Neural cell (in vitro differentiated cells): ENCODE results near the gene AKT1. TPM values are rescaled to one million over a fixed set of nuclear protein-coding genes. Genes with fewer than 3 reads are reported as not detected.

Experiments
- H2AFZ ChIP-seq: fragments of 200-600, 300-800 bp; sonication (generic), shearing (Covaris generic); 2 replicates; pipeline ENCODE4 v1.6.0; 2014; ENCODE audit warnings: low read depth, mild to moderate bottlenecking, antibody characterized with exemption, low read length, moderate library complexity
- H3F3A ChIP-seq: fragments of 200-600 bp; shearing (Covaris generic); 2 replicates; pipeline ENCODE4 v1.6.1; 2016; ENCODE audit warnings: mild to moderate bottlenecking, moderate library complexity, mixed read lengths, antibody characterized with exemption, low read length; ENCODE audit not compliant: insufficient read depth, poor library complexity, severe bottlenecking
- H3K27ac ChIP-seq: fragments of 200-600, 300-800 bp; sonication (generic), shearing (Covaris generic); 2 replicates; pipeline ENCODE4 v1.5.1; 2014; ENCODE audit warnings: mild to moderate bottlenecking, low read length, moderate library complexity
- H3K27me3 ChIP-seq: fragments of 300-800, 200-600 bp; sonication (generic), shearing (Covaris generic); 2 replicates; pipeline ENCODE4 v1.6.0; 2014; ENCODE audit warnings: mild to moderate bottlenecking, low read depth, low read length, moderate library complexity; ENCODE audit not compliant: insufficient read depth
- H3K36me3 ChIP-seq: fragments of 300-800, 200-600 bp; sonication (generic), shearing (Covaris generic); 2 replicates; pipeline ENCODE4 v1.5.1; 2014; ENCODE audit warnings: mild to moderate bottlenecking, antibody characterized with exemption, low read length, moderate library complexity; ENCODE audit not compliant: insufficient read depth
- H3K4me2 ChIP-seq: fragments of 300-800, 200-600 bp; sonication (generic), shearing (Covaris generic); 2 replicates; pipeline ENCODE4 v1.6.0; 2014; ENCODE audit warnings: mild to moderate bottlenecking, low read length
- H3K4me3 ChIP-seq: fragments of 300-800, 200-600 bp; sonication (generic), shearing (Covaris generic); 2 replicates; pipeline ENCODE4 v1.5.1; 2014; ENCODE audit warnings: mild to moderate bottlenecking, low read length, moderate library complexity
- H3K79me2 ChIP-seq: fragments of 200-600 bp; shearing (Covaris generic); replicated peaks from 2 replicates; pipeline ENCODE4 v1.6.0; 2014; ENCODE audit warnings: mild to moderate bottlenecking, low read length, moderate library complexity; ENCODE audit not compliant: insufficient read depth
- H3K9ac ChIP-seq: fragments of 300-800, 200-600 bp; sonication (generic), shearing (Covaris generic); 2 replicates; pipeline ENCODE4 v1.6.1; 2016; ENCODE audit warnings: mild to moderate bottlenecking, low read length, mixed read lengths
- H3K9me2 ChIP-seq: fragments of 200-600 bp; shearing (Covaris generic); 2 replicates; pipeline ENCODE4 v1.6.1; 2016; ENCODE audit warnings: mild to moderate bottlenecking, low read length, mixed read lengths; ENCODE audit not compliant: insufficient read depth
- H3K9me3 ChIP-seq: fragments of 200-600, 300-800 bp; sonication (generic), shearing (Covaris generic); 2 replicates; pipeline ENCODE4 v1.6.1; 2016; ENCODE audit warnings: mild to moderate bottlenecking, mixed run types, low read length, moderate library complexity, mixed read lengths
- H4K20me1 ChIP-seq: fragments of 200-600 bp; shearing (Covaris generic); 2 replicates; pipeline ENCODE4 v1.6.1; 2016; ENCODE audit warnings: mild to moderate bottlenecking, mixed run types; ENCODE audit not compliant: insufficient read depth
- CTCF ChIP-seq: fragments of 450-650 bp; IDR thresholded peaks from 2 replicates; pipeline ENCODE4 v1.5.1; 2014; ENCODE audit warnings: antibody characterized with exemption, mild to moderate bottlenecking, moderate library complexity; ENCODE audit not compliant: poor library complexity, severe bottlenecking
- EP300 ChIP-seq: fragments of 450-650 bp; conservative IDR thresholded peaks from 2 replicates; pipeline ENCODE4 v1.6.1; 2014; ENCODE audit warnings: antibody characterized with exemption, mild to moderate bottlenecking, moderate library complexity; ENCODE audit not compliant: poor library complexity, severe bottlenecking
- EZH2 ChIP-seq: fragments of 200-600, 300-800 bp; shearing (Covaris generic), sonication (generic); IDR thresholded peaks from 2 replicates; pipeline ENCODE4 v1.6.1; 2014; ENCODE audit warnings: antibody characterized with exemption, low read length, borderline replicate concordance, mild to moderate bottlenecking; ENCODE audit not compliant: insufficient read depth, poor library complexity, severe bottlenecking
- MXI1 ChIP-seq: fragments of 450-650 bp; conservative IDR thresholded peaks from 2 replicates; pipeline ENCODE4 v1.6.1; 2014; ENCODE audit warnings: antibody characterized with exemption, mild to moderate bottlenecking; ENCODE audit not compliant: poor library complexity, severe bottlenecking
- RAD21 ChIP-seq: fragments of 450-650 bp; conservative IDR thresholded peaks from 2 replicates; pipeline ENCODE4 v1.6.1; 2014; ENCODE audit warnings: antibody characterized with exemption, mild to moderate bottlenecking, moderate library complexity
- REST ChIP-seq: IDR thresholded peaks from 2 replicates; pipeline ENCODE4 v1.6.1; 2012; ENCODE audit warnings: borderline replicate concordance
- SMC3 ChIP-seq: fragments of 450-650 bp; conservative IDR thresholded peaks from 2 replicates; pipeline ENCODE4 v1.6.1; 2014; ENCODE audit warnings: antibody characterized with exemption, mild to moderate bottlenecking, moderate library complexity; ENCODE audit not compliant: poor library complexity
- TAF1 ChIP-seq: IDR thresholded peaks from 2 replicates; pipeline ENCODE4 v1.6.1; 2012; ENCODE audit warnings: low read depth
- polyA plus RNA-seq: library from polyadenylated mRNA; depleted of rRNA; stranded (reverse); fragments of >200 nt; gene quantifications from 2 replicates; pipeline ENCODE4 v1.2.3, GENCODE V29; 2014

The AKT1 gene
- polyA plus RNA-seq, 1 donor from 2014 or later, result 159 TPM

- H3K4me2 ChIP-seq, result no peak overlapping the region
- no peak overlapping the region for H3K9ac ChIP-seq
- no peak overlapping the region for H3K4me3 ChIP-seq
- H3K9me3 ChIP-seq, result no peaks in the 10 kb centered on the region
- H3K27ac ChIP-seq, result no peak overlapping the region
- no peak overlapping the region for H2AFZ ChIP-seq
- H4K20me1 ChIP-seq, result no peaks in the 10 kb centered on the region
- no peaks in the 10 kb centered on the region for H3K9me2 ChIP-seq
- no peaks in the 10 kb centered on the region for H3K79me2 ChIP-seq
- no peaks in the 10 kb centered on the region for H3K36me3 ChIP-seq
- no peaks in the 10 kb centered on the region for H3F3A ChIP-seq
- no peaks in the 10 kb centered on the region for H3K27me3 ChIP-seq
- TF ChIP-seq MXI1 (no peak), EZH2 (no peak), EP300 (no peak), CTCF (no peak), RAD21 (no peak), REST (no peak), TAF1 (no peak)
These were observed 60.4 kb downstream of the AKT1 start for GRCh38 chr14:104734991-104735779.

GRCh38 chr14:104734601-104734990 is 61.0 kb downstream of the AKT1 start:
- no peaks in the 10 kb centered on the region for H4K20me1 ChIP-seq
- no peaks in the 10 kb centered on the region for H3K27me3 ChIP-seq
- H3K9ac ChIP-seq, result no peak overlapping the region
- no peak overlapping the region for H3K4me2 ChIP-seq
- H3K9me2 ChIP-seq, result no peaks in the 10 kb centered on the region
- no peak overlapping the region for H3K27ac ChIP-seq
- TF ChIP-seq EP300, result no peak
- no peak for TF ChIP-seq SMC3
- no peak for TF ChIP-seq TAF1
- TF ChIP-seq MXI1, result no peak
- no peak for TF ChIP-seq EZH2
- H3F3A ChIP-seq, result no peaks in the 10 kb centered on the region
- H2AFZ ChIP-seq, result no peak overlapping the region
- no peaks in the 10 kb centered on the region for H3K79me2 ChIP-seq
- H3K9me3 ChIP-seq, result no peaks in the 10 kb centered on the region
- H3K36me3 ChIP-seq, result no peaks in the 10 kb centered on the region
- H3K4me3 ChIP-seq, result no peak overlapping the region
